GM19238 (cell line): ENCODE data around the gene IL36A.

Source experiments
- DNase-seq: peaks from one replicate; pipeline ENCODE4 v3.0.0; 2011; ENCODE audit warnings: low spot score; ENCODE audit not compliant: insufficient read length

IL36A gene

DNA sequence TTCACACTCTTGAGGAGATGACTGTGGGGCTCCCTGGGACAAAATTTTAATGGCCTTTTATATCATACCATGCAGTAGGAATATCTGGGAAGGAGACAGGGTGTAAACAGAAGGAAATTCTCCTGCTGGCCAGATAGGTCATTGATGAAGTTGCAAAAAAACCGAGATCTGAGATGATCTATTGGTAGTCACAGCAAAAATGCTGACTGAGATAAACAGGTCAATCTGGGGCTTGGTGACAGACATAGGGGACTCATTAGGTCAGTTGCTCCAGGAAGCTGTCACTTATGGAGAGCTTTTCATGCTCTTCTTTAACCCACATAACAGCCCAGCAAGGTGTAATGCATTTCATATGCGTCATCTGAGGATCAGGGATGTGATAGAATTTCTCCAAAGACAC, 2.6 kb upstream of the IL36A start:
- DNase-seq: no peak

- DNase-seq: no peak
These were observed 2.0 kb downstream of the IL36A start for GRCh38 chr2:113007250-113007649.

- DNase-seq: no peak
These were observed 4.4 kb downstream of the IL36A start for GRCh38 chr2:113009622-113010021.

GRCh38 chr2:113010088-113010487, 4.8 kb downstream of the IL36A start:
- DNase-seq: no peak

DNA sequence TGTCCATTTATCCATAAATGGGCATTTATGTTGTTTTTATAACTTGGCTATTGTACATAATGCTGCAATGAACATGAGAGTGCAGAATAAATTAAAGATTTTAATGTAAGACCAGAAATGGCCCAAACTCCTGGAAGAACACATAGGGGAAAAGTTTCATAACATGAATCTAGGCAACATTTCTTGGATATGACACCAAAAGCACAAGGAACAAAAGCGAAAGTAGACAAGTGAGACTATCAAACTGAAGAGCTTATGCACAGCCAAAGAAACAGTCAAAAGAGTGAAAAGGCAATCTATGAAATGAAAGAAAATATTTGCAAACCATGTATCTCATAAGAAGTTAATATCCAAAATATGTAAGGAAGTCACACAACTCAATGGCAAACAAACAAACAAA, 5.8 kb downstream of the IL36A start:
- no peak for DNase-seq

DNA sequence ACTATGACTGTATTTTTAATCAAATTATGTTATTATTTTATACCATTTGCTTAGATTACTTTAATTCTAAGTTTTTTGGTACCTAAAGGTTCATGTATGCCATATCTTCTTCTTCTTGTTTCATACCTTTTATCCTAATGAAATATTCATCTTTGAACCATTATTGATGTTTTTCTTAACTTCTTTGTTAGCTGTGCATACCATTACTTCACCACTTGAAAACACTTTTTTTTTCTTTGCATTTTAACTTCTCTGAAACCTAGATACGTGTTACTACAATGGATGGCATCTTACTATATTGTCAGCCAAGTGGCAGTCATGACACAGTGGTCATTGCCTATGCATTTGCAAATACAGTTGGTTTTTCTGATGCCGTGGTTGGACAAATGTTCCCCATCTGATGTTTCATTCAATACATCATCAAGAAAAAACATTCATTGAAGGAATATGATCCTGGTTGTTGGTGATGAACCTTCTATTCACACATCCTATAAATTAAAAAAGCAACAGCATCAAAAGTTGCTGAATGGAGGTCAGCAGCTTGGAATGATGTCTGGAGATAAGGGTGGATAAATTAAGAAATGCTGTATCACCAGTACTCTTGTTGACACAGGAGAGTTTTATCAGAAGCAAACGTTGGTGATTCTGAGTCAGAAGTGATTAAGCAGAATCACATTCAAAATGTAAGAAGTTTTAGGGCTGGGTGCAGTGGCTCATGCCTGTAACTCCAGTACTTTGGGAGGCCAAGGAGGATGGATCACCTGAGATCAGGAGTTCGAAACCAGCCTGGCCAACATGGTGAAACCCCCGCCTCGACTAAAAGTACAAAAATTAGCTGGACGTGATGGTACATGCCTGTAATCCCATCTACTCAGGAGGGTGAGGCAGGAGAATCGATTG, 7.4 kb downstream of the IL36A start:
- no peak for DNase-seq

- no peak for DNase-seq
These were observed 8.0 kb downstream of the IL36A start for GRCh38 chr2:113013336-113013661.

DNA sequence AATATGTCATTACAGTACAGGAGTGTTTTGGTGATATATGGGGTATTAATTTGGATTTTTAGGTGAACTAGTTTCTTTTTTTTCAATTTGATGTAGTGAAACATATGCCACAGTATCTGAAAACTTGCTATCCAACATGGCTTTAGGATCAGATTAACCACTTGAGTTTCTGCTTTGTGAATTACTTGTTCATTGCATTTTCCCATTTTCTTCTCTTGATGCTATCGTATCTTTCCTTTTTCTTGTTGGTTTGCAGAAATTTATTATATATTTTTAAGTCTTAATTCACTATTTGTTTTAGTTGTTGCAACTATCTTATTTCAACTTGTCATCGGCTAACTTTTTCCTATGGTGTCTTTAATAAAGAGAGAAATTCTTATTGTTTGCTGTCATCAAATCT, 8.8 kb downstream of the IL36A start:
- DNase-seq: no peak

- no peak for DNase-seq
These were observed 9.8 kb downstream of the IL36A start for GRCh38 chr2:113015042-113015441.

DNA sequence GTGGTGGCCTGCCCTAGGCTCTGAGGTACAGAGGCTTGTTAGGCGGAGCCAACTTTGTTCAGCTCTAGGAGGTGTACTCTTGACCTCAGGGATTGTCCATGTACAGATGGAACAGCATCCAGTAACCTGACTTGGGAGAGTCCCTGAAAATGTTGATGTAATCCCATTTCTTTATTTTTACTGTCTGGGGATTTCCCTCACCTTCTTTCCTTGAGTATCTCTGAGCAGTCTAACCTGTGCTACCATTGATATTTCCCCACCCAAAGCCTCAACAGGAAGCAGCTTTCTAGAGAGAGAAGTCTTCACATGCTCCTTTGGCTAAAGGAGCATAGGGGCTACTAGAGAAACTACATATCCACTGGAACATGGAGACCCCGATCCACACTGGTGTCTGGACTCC, 10.4 kb downstream of the IL36A start:
- DNase-seq: no peak

DNA sequence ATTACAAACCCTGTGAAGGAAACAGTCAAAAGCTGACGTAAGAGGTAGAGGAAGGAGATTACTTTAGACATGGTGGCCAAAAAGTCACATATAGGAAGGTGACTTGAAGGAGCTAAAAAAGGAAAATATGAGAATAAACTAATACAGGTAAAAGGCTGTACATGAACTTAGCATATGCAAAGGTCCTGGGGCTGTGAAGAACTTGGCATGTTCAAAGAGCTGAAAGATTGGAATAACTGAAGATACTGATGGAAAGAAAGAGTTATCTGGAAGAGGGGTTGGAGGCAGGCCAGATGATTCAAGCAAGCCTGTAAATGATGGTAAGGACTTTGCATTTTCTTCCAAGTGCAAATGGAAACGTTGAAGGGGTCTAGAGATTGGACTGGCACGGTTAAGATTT, 13.2 kb downstream of the IL36A start:
- DNase-seq: no peak

GRCh38 chr2:113021312-113021711, 16.1 kb downstream of the IL36A start:
- DNase-seq: no peak

GRCh38 chr2:113024764-113025163, 19.5 kb downstream of the IL36A start:
- no peak for DNase-seq

DNA sequence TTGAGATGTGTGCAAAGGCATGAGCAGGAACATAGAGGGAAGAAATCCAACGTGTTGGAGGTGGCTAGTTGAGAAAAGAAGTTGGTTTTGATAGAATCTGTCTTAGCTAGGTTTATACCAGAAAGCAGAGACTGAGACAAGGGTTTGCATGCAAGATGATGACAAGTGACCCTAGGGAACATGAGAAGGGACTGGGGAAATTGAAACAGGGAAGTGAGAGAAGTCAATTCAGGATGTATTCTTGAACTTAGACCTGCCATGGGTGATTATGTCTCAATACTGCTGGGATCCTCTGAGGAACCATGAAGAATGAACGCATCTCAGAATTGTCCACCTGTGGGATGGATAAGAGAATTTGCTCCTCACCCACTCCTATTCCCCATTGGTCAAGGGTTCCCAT, 20.5 kb downstream of the IL36A start:
- no peak for DNase-seq

- DNase-seq: no peak
These were observed 22.4 kb downstream of the IL36A start for GRCh38 chr2:113027691-113028090.

DNA sequence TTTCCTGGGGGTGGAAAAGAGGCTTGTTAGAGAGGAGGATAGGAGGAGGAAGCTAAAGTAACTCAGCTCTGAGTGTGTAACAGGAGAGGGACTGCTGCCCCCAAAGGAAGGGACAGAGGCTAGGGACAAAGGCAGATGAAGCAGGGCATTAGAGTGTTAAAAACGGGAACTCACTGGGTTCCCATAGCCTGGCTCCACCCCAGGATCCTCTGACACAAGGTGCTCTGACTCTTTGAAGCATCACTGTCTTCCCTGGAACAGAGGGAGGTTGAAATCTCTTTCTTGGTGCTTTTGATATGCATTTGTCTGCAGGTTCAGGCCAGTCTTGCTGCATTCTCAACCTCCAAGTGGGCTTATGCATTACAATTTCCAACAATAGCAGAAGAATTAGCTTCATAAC, 22.9 kb downstream of the IL36A start:
- DNase-seq: no peak

DNA sequence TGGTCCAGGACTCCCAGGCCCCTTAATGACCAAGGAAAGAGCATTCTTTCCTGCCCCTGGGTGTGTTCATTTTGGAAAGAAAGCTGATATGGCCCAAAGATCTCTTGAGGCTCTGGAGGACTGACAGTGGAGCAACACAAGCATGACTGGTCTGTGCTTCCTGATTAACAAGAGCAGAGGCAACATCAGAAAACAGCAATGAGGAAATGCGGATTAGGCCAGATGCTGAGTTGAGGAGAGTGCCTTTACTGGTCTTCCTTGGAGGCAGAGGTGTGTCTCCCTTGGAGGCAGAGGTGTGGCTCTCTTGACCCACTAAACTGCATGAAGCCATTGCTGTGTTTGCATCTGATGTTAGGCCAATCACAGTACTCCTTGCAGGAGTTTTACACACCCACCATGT, 27.5 kb downstream of the IL36A start:
- DNase-seq: no peak

DNA sequence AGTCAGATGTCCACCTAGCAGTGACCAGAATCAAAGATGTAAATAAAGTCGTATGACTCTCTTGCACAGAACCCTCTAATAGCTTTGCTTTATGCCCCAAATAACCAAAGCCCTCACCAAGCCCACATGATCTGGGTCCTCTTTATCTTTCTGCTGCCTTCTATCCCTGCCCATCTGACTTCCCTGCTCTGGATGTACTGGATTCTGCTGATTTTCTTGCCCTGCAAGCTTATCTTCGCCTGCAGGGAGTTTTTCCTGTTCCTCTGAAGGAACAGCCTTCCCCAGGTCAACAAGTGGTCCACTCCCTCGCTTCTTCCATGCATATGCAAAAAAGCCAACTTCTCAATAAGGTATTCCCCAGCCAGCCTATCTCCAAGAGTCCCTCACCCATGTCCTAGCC, 28.8 kb downstream of the IL36A start:
- no peak for DNase-seq

DNA sequence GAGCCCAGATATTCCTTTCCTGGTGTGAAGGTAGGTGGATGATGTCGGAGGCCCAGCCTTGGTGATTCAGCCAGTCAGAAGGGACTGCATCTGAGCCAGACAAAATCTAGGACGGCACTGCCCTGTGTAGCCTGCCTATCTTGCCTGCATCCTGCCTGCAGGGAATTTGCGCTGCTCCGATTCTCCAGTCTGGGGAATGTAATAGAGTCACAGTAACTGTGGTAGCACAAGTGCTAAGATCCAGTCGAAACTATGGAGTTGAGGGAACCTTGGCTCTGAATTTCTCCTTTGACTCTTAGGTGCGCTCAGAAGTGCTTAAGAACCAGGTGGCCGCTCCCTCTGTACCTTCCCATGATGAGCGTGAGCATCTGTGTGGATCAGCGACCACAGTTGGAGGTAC, 31.5 kb downstream of the IL36A start:
- no peak for DNase-seq

- no peak for DNase-seq
These were observed 33.0 kb downstream of the IL36A start for GRCh38 chr2:113038291-113038690.

GRCh38 chr2:113039158-113039557, 33.9 kb downstream of the IL36A start:
- DNase-seq: no peak

GRCh38 chr2:113039719-113040118, 34.5 kb downstream of the IL36A start:
- DNase-seq: no peak

DNA sequence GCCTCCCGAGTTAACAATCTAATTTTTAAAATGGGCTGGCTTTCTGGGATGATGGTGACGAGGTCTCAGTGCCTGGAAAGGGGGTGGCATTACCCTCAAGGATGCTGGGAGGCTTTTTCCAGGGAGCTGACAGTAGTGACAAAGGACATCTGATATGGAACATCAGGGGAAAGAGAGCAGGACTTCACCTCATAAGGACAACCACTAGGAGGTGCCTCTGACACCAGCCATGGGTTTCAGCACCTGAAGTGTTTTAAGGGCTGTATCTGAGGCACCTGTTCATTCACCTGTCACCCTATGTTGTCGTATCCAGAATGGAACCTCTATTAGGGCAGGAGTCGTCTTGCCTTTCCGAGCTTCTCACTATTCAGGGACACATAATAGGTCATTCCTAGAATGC, 36.6 kb downstream of the IL36A start:
- DNase-seq: no peak

DNA sequence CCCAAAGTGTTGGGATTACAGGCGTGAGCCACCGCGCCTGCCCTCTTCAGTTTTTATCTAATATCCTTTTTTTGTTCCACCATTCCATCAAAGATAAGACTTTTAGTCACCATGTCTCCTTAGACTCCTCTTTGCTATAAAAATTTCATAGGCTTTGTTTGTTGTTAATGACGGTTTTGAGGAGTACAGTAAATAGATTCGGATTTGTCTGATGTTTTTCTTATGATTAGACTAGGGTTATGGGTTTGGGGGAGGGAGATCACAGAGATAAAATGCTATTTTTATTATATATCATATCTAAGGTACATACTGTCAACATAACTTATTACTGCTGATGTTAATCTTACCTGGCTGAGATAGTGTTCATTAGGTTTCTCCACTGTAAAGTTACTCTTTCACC, 41.2 kb downstream of the IL36A start:
- no peak for DNase-seq
